Right lung (tissue), 10 donors: ENCODE data around the gene HGFAC. TPM values are rescaled to one million over a fixed set of nuclear protein-coding genes. Genes with fewer than 3 reads are reported as not detected.

Experiments used
- DNase-seq, 2 donors: peaks; one replicate each; pipeline ENCODE4 v3.0.0-alpha.2; 2013
- long read RNA-seq, 8 donors: transcript quantifications; one replicate each; lab custom pipeline, GENCODE V29; 2026
- polyA plus RNA-seq, 5 donors: library from polyadenylated mRNA; unstranded; fragments of 120-200 nt; gene quantifications; one replicate each; pipeline versions ENCODE4 v1.2.1 to v1.2.3, GENCODE V29; 2013; ENCODE audit warnings: inconsistent platforms in 1 of 5, low replicate concordance in 1 of 5; ENCODE audit not compliant: insufficient read length in 5 of 5, insufficient read depth in 1 of 5

HGFAC gene
- 1 to 10 TPM in 1 of 5 donors, under 1 TPM in 4; 0.41 to 1.7 (median 0.90) TPM for polyA plus RNA-seq
- long read RNA-seq, donor 1: 0 reads
- long read RNA-seq, donor 2: 0 reads
- long read RNA-seq, donor 3: 0 reads
- long read RNA-seq, donor 4: 0 reads
- long read RNA-seq, donor 5: 0 reads
- long read RNA-seq, donor 6: 0 reads
- long read RNA-seq, donor 7: 0 reads
- long read RNA-seq, donor 8: 0 reads

GRCh38 chr4:3441501-3442459 lies at the start of gene HGFAC:
Gene HGFAC (plus strand): TSS chr4:3441968. CDS start chr4:3442002, 34 bp downstream.
- no peak for DNase-seq

GRCh38 chr4:3392321-3392720 lies 49.4 kb upstream of the HGFAC start:
- DNase-seq: no peak

- no peak for DNase-seq
Measured at GRCh38 chr4:3393171-3393570, 48.6 kb upstream of the HGFAC start.

GRCh38 chr4:3396600-3396999 lies 45.2 kb upstream of the HGFAC start:
- DNase-seq: no peak

GRCh38 chr4:3397128-3397527 lies 44.6 kb upstream of the HGFAC start:
- DNase-seq: no peak

GRCh38 chr4:3399277-3400194 lies 42.2 kb upstream of the HGFAC start:
- no peak for DNase-seq

- DNase-seq: no peak
Measured at GRCh38 chr4:3401436-3402171, 40.2 kb upstream of the HGFAC start.

GRCh38 chr4:3402491-3403347 lies 39.0 kb upstream of the HGFAC start:
- DNase-seq: no peak

GRCh38 chr4:3403348-3403906 lies 38.3 kb upstream of the HGFAC start:
- DNase-seq: no peak

GRCh38 chr4:3404546-3404945 lies 37.2 kb upstream of the HGFAC start:
- no peak for DNase-seq

GRCh38 chr4:3405176-3405575 lies 36.6 kb upstream of the HGFAC start:
- DNase-seq: no peak

- no peak for DNase-seq
Measured at GRCh38 chr4:3406021-3406420, 35.7 kb upstream of the HGFAC start.

GRCh38 chr4:3406431-3406830 lies 35.3 kb upstream of the HGFAC start:
- no peak for DNase-seq

- DNase-seq: no peak
Measured at GRCh38 chr4:3407171-3407771, 34.5 kb upstream of the HGFAC start.

- DNase-seq: no peak
Measured at GRCh38 chr4:3407930-3408792, 33.6 kb upstream of the HGFAC start.

- DNase-seq: no peak
Measured at GRCh38 chr4:3408793-3409330, 32.9 kb upstream of the HGFAC start.

GRCh38 chr4:3409571-3410091 lies 32.1 kb upstream of the HGFAC start:
- no peak for DNase-seq
